Adrenal gland (tissue), 5 donors: ENCODE results near the gene WWTR1.

Experiments
- POLR2A ChIP-seq, 2 donors: fragments of 450-650 bp; IDR thresholded peaks; one replicate each; pipeline ENCODE4 v1.6.1; 2017; ENCODE audit warnings: antibody characterized with exemption in 2 of 2, mild to moderate bottlenecking in 2 of 2, moderate library complexity in 1 of 2
- TF ChIP-seq, protein P1 (sequence below), 6 experiments: fragments of 450-650 bp in 4 of 6; fragments of 200-600 bp in 2 of 6; sonication (generic) in 1 of 6; IDR thresholded peaks; 1 replicate in 5 of 6; 2 replicates in 1 of 6; pipeline versions ENCODE4 v1.5.1 to v1.8.0; 2016 to 2021; ENCODE audit warnings: antibody characterized with exemption in 6 of 6, mild to moderate bottlenecking in 2 of 6, moderate library complexity in 1 of 6
- donor health status: DM: no; HTN: no; CAD: no.

DNA sequence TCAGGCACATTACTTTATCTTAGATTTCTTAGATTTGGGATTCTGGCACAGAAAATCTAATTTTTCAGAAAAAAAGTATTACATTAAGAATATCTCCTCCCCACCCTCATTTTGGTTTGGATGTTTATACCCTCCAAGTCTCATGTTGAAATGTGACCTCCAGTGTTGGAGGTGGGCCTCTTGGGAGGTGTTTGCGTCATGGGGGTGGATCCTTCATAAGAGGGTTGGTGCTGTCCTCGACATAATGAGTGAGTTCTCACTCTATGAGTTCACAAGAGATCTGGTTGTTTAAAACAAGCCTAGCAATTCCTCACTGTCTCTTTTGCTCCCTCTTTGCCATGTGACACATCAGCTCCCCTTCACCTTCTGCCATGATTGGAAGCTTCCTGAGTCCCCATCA is 45.6 kb upstream of the WWTR1 start:
- TF ChIP-seq POLR2A (IDR thresholded peaks at IDR 0.05), result no peak
- TF ChIP-seq, protein P1, sequence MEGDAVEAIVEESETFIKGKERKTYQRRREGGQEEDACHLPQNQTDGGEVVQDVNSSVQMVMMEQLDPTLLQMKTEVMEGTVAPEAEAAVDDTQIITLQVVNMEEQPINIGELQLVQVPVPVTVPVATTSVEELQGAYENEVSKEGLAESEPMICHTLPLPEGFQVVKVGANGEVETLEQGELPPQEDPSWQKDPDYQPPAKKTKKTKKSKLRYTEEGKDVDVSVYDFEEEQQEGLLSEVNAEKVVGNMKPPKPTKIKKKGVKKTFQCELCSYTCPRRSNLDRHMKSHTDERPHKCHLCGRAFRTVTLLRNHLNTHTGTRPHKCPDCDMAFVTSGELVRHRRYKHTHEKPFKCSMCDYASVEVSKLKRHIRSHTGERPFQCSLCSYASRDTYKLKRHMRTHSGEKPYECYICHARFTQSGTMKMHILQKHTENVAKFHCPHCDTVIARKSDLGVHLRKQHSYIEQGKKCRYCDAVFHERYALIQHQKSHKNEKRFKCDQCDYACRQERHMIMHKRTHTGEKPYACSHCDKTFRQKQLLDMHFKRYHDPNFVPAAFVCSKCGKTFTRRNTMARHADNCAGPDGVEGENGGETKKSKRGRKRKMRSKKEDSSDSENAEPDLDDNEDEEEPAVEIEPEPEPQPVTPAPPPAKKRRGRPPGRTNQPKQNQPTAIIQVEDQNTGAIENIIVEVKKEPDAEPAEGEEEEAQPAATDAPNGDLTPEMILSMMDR (IDR thresholded peaks at IDR 0.05), result no peak
